HG02870 (cell line): Measurements from ENCODE around the gene PCDHA10.

Source experiments
- ATAC-seq: cut with Tn5 transposase; IDR thresholded peaks from one replicate; pipeline ENCODE4 v1.9.1; 2021; ENCODE audit warnings: mild to moderate bottlenecking, moderate library complexity; ENCODE audit not compliant: unreplicated experiment

The PCDHA10 gene

GRCh38 chr5:140883927-140884697, 28.4 kb downstream of the PCDHA10 start:
- no peak for ATAC-seq

- ATAC-seq = no peak
Measured at GRCh38 chr5:140916325-140916724, 60.6 kb downstream of the PCDHA10 start.
